H7 (cell line): ENCODE data around the gene MYL5. TPM values are rescaled to one million over a fixed set of nuclear protein-coding genes. Genes with fewer than 3 reads are reported as not detected.
A peak's percentile ranks its signal among the peaks of the same experiment; 100 is the strongest.
"Not testable (repeated sequence)": the region's sequence is repeated elsewhere in the genome, so short reads cannot be mapped to it uniquely, and the experiment has no call there.

ENCODE experiments used
- DNase-seq: peaks from one replicate; pipeline ENCODE4 v3.0.0; 2012
- H3K27me3 ChIP-seq: 2 replicates; pipeline ENCODE4 v1.6.0; 2011; ENCODE audit warnings: mild to moderate bottlenecking, low read length; ENCODE audit not compliant: control insufficient read depth, insufficient read depth
- H3K36me3 ChIP-seq: replicated peaks from 2 replicates; pipeline ENCODE4 v1.5.1; 2011; ENCODE audit warnings: low read length; ENCODE audit not compliant: control insufficient read depth, insufficient read depth
- H3K4me3 ChIP-seq: 2 replicates; pipeline ENCODE4 v1.5.1; 2011; ENCODE audit warnings: low read depth, mild to moderate bottlenecking, control low read depth, low read length, moderate library complexity; ENCODE audit not compliant: insufficient read depth
- total RNA-seq: library from RNA; depleted of rRNA; stranded (reverse); fragments of >200 nt; shearing (Covaris generic); gene quantifications from 2 replicates; pipeline ENCODE4 v1.2.3, GENCODE V29; 2014

The MYL5 gene
- total RNA-seq, 1 experiment from 2014 or later, result 12.6 TPM

DNA sequence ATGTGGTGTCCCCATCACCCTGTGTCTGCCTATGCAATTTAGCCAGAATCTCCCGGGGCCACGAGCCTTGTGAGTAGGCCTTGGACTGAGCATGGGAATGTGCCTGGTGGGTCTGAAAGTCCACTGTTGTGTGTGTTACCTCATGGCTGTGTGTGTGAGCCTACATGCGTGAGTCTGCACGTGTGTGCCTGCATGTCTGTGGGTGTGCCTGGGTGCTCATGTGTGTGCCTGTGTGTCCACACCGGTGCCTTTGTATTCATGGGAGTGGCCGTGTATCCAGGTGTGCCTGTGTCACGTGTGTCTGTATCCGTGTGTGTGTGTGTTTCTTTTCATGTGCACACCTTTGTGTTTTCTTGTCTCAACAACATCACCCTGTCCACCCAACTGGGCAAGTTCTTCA is 14.5 kb upstream of the MYL5 start:
- DNase-seq, result no peak
- no peaks in the 10 kb centered on the region for H3K27me3 ChIP-seq
- H3K4me3 ChIP-seq, result no peak overlapping the region
- no peaks in the 10 kb centered on the region for H3K36me3 ChIP-seq

DNA sequence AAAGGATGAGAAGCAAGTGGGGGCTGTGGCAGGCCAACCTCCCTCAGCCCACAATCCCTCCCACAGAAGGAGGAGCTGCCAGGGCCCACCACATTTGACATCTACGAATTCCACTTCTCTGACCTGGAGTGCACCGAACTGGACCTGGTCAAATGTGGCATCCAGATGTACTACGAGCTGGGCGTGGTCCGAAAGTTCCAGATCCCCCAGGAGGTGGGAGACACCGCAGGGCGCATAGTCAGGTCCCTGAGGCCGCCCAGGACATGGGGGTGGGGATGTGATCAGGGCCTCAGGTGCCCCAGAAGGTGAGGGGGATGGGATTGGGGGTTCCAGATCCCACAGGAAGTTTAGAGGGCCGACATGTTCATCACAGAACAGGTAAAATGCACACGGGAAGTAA is 13.9 kb upstream of the MYL5 start:
- no peaks in the 10 kb centered on the region for H3K27me3 ChIP-seq
- H3K36me3 ChIP-seq, result no peaks in the 10 kb centered on the region
- H3K4me3 ChIP-seq, result no peak overlapping the region
- DNase-seq, result no peak

DNA sequence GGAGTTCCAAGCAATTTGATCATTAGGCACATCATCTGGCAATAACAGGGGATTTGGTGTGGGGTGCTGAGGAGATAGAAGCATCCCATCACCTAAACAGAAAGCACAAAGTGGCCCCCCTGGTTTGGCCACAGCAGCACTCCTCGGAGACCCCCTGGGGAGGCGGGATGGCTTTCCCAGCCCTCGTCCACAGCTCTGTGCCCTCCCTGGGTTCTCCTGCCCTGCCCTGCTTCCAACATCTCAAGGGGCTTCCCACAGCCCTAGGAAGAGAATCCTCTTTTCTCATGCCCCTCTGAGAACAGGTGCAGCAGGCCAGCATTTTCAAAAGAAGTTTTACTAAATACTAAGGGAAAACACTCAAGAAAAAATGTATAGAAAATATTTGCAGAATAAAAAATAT is 13.1 kb upstream of the MYL5 start:
- no peaks in the 10 kb centered on the region for H3K36me3 ChIP-seq
- H3K4me3 ChIP-seq, result no peak overlapping the region
- DNase-seq, result no peak
- H3K27me3 ChIP-seq, result no peaks in the 10 kb centered on the region

DNA sequence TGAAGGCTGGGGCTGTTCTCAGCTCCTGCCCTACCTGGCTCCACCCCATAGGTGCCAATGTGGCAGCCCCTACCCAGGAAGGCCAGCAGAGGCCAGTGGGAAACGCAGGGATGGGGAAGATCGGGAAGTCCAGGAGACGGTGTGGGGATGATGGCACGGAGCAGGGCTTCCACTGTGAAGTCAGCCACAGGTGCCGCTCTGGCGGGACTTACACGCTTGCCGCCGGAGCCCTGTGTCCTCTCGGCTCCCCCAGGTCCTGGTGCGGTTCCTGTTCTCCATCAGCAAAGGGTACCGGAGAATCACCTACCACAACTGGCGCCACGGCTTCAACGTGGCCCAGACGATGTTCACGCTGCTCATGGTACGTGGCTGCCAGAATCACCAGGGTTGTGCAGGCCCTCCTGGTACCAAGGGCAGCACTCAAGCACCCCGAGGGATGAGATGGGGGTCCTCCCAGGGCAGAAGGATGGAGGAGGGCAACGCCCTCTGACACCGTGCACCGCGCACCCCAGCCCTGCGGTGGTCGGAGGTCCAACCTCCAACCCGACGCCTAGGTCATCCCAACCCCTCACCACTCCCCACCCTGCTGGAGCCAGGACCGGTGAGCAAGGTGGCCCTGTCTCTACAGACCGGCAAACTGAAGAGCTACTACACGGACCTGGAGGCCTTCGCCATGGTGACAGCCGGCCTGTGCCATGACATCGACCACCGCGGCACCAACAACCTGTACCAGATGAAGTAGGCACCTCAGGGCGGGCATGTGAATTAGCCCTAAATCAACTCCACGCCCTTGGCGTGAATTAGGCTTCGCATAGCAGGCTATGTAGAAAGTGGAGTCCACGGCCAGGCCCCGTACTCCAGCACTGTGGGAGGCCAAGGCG is 12.2 kb upstream of the MYL5 start:
- peak; percentile 63 for DNase-seq

DNA sequence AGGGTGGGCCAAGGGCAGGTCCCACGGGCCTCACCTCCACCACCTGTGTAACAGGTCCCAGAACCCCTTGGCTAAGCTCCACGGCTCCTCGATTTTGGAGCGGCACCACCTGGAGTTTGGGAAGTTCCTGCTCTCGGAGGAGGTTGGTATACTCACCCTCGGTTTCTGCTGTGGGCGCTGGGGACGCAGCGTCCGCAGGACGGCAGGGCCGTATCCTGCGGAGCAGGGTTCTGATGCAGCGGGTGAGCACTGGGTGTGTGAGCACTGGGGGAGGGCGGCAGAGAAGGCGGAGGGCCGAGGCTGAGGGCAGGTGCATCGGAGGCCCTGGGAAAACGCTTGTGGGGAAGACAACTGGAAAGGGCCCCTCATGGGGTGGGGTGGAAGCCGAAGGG is 11.3 kb upstream of the MYL5 start:
- H3K27me3 ChIP-seq, result no peaks in the 10 kb centered on the region
- H3K36me3 ChIP-seq, result no peaks in the 10 kb centered on the region
- DNase-seq, result no peak
- H3K4me3 ChIP-seq, result peak overlapping the region; percentile 55

More for the DNA sequence above, 12.2 kb upstream of the MYL5 start:
- Histone ChIP-seq H3K27me3 (no peaks in the 10 kb centered on the region), H3K36me3 (no peaks in the 10 kb centered on the region), H3K4me3 (no peak overlapping the region)

DNA sequence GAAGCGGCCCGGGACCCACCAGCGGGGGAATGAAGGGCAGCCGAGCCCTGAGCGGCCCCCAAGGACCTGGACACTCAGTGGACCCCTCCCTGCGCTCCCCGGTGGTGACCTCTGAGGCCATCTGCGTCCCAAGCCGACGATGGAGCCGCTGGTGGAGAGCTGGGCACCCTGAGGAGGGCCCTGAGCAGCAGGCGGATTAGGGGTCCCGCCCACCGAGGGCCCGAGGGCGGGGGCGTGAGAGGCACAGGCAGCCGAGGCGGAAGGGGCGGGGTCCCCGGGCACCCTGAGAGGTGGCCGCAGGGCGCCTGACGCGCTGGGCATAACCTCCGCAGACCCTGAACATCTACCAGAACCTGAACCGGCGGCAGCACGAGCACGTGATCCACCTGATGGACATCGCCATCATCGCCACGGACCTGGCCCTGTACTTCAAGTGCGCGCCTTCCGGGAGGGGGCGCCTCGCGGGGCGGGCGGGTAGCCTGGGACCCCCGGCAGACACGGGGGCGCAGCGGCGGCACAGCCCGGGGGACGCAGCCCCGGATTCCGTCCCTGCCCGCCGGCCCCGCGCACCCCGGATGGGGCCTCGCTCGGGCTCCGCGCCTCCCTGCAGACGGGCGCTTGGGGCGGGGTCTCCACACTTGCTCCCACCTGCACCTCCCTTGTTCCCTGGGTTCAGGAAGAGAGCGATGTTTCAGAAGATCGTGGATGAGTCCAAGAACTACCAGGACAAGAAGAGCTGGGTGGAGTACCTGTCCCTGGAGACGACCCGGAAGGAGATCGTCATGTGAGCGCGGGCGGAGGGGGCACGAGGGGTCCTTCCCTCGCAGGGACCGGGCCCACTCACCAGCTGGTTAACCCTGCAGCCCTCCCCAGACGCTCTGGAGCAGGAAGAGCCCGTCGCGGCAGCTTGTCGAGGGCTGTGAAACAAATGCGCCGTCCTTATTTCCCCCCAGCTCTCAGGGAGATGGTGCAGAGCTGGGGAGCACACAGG is 10.6 kb upstream of the MYL5 start:
- peak; percentile 96 for DNase-seq
- Histone ChIP-seq H3K27me3 (no peaks in the 10 kb centered on the region), H3K4me3 (peak overlapping the region; percentile 55), H3K36me3 (no peaks in the 10 kb centered on the region)

DNA sequence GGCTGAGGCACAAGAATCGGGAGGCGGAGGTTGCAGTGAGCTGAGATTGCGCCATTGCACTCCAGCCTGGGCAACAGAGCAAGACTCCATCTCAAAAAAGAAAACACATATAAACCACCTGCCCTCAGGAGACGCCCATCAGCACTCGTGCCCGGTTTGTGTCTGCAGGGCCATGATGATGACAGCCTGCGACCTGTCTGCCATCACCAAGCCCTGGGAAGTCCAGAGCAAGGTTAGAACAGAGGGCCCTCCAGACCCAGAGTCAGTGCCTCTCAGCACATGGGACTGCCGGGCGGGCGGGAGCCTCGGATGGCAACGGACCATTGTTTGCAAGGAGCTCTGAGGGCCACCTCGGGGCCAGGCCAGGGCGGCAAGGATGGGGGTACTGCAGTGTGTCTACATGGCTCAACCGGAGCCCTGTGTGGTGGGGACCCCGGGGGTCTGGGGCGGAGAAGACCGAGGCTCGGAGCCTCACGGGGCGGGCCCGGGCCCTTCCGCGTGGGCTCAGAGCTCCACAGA is 9.6 kb upstream of the MYL5 start:
- Histone ChIP-seq H3K36me3 (no peaks in the 10 kb centered on the region), H3K27me3 (no peaks in the 10 kb centered on the region), H3K4me3 (no peak overlapping the region; the same call in 1 of the 2 replicates)
- no peak for DNase-seq

DNA sequence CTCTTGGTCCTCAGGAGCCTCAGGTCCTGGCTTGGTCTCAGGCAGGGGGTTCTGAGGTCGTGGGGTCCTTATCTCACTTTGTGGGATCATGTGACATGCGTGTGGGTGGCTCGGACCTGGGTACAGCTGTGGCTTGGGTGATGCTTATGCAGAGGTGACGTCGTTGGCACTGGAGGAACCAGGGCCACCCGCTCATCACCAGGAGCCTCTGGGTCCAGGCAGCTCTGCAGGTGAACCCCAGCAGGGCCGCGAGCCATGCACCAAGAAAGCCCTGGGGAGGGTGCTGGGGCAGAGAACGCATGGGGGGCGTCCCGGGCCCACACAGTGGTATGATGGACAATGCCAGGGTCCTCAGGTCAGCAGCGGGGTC is 9.0 kb upstream of the MYL5 start:
- Histone ChIP-seq H3K27me3 (no peaks in the 10 kb centered on the region), H3K4me3 (no peak overlapping the region), H3K36me3 (no peaks in the 10 kb centered on the region)
- no peak for DNase-seq

DNA sequence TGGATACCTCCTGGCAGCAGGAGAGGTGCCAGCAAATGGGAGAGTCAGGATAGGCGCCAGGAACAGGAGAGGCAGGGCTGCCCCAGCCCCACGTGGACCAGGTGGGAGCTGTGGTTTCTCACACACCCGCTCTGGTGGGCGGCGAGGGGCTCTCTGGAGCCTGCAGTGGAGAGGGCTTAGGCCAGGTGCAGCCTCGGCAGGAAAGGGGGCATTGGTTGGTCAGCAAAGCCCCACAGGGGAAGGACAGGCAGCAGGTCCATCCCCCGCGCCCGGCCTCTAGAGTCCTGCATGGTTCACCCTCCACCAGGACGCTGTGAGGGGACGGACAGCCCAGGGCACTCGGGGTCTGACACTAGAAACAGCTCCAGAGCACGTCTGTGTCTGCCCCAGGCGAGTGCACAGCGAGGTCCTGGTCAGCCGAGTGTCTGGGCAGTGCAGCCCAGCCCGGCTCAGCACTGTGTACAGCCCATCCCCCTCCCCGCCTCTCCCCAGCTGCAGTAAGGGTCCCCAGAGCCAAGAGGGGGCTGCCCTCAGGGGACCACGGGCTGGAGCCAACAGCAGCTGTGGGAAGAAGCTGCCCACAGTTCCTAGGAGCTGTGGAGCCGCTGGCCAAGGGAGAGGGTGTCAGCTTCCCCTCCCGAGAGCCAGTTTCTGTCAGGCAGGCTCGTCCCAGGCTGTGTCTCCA is 8.4 kb upstream of the MYL5 start:
- H3K27me3 ChIP-seq, result no peaks in the 10 kb centered on the region
- no peaks in the 10 kb centered on the region for H3K36me3 ChIP-seq
- no peak for DNase-seq
- no peak overlapping the region for H3K4me3 ChIP-seq

DNA sequence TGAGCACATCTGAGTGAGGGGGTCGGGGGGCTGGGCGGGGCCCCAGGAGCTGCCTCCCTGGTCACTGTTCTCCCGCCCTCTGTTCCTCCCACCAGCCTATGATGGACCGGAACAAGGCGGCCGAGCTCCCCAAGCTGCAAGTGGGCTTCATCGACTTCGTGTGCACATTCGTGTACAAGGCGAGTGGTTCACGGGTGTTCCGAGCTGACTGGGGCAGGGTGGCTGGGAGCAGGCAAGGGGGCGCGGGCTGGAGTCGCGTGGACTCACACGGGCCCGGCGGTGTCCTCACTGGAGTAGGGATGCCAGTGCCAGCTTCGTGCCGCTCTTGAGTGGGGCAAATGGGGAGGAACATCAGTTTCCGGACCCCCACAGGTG is 7.9 kb upstream of the MYL5 start:
- Histone ChIP-seq H3K36me3 (peaks cover under 1% of the 10 kb centered on the region; the same call in 1 of the 2 replicates), H3K27me3 (no peaks in the 10 kb centered on the region), H3K4me3 (no peak overlapping the region)
- DNase-seq, result no peak

DNA sequence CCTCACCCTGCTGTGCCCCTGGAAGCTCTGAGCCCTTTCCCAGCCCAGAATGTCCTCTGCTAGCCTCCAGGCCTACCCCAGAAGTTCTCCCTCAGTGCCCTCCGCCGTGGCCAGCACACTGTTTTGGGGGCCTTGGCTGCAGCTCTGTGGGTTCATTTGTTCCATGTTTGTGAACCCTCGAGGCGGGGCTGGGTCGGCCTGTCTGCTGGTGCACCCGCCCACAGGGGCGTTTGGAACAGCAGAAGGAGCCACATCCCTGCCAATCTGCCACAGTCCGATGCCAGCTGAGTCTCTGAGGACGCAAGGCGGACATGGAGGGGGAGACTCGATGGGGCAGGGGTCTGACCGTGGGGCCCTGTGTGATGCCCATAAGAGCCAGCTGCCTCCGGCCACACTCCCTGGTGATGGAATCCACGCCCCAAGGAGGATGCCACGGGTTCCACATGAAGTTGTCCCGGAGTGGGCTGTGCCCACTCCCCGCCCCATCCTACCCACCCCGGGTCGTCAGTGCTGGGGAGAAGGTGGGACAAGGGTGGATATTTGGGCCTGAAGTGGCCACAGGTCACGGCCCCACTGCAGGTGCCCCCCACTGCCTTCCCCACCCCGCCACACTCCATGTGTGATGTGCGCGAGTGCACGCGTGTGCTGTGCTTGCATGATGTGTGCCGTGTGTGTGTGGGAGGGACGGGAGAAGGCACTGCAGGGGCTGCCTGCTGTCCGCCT is 7.4 kb upstream of the MYL5 start:
- Histone ChIP-seq H3K36me3 (peaks cover 6% of the 10 kb centered on the region), H3K4me3 (no peak overlapping the region), H3K27me3 (no peaks in the 10 kb centered on the region)
- DNase-seq, result no peak

DNA sequence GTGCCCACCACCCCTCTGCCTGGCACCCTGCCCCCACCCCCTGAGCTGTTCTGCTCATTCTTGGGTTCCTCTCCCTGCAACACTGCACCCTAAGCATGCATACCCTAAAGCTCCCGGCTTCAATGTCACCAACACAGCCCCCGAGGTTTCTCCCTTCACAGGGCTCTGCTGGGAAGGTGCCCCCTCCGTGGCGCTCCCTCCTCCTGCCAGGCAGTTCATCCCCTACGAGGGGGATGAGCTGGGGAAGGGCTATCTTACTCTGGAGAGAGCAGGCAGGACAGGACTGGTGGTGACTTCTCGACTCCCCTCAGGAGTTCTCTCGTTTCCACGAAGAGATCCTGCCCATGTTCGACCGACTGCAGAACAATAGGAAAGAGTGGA is 6.8 kb upstream of the MYL5 start:
- Histone ChIP-seq H3K36me3 (peaks cover 12% of the 10 kb centered on the region), H3K27me3 (no peaks in the 10 kb centered on the region), H3K4me3 (no peak overlapping the region)
- no peak for DNase-seq

DNA sequence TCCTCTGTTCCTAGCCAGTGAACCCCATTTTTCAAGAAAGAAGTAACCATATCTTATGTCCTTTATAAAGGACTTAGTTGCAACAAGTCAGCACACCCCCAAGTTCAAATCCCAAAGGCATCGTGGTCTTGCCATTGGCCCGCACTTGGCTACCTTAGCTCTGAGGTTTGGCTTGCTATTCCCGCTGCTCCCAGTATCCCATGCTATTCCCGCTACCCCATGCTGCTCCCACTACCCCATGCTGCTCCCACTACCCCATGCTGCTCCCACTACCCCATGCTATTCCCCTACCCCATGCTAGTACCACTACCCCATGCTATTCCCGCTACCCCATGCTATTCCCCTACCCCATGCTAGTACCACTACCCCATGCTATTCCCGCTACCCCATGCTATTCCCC is 6.1 kb upstream of the MYL5 start:
- H3K4me3 ChIP-seq, H3K27me3 ChIP-seq, DNase-seq: not testable (repeated sequence)
- peaks cover 14% of the 10 kb centered on the region for H3K36me3 ChIP-seq
